ENCODE results near the gene SNRPF.

Gene SNRPF

DNA sequence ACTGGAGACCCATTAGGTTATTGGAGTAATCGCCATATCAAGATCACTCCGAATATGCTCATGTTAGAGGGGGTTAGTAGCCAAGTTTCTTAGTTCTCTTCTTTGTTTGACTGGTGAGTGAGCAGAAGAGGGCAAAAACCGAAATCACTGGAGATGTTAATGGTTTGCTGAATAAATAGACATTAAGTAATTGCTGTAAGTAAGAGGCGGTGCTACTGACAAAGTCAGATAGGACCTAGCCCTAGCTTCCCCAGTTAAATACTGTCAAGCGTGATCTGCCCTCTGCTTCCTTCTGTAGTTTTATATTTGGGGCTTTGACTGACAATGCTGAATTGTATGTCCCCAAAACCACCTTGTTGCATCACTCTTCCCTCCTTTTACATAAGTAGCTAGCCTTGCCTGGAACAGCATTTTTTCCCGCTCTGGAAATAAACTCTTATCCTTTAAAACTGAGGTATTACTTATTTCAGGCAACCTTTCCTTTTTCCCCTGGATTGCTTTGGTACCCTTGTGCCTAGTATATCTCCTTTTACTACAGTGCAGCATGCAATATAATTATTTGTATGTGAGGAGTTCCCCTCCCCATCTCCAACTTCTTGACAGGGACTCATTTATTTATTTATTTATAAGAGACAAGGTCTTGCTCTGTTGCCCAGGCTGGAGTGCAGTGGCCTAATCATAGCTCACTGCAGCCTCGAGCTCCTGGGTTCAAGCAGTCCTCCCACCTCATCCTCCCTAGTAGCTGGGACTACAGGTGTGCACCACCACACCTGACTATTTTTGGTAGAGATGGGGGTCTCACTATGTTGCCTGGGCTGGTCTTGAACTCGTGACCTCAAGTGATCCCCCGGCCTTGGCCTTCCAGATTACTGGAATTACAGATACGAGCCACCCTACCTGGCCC, 1.4 kb downstream of the SNRPF start:
- Histone ChIP-seq H3K27ac (ENCODE audit: low read length) (no peak overlapping the region), H3K36me3 (ENCODE audit: control insufficient read depth, insufficient read depth, low read length) (peaks cover 4% of the 10 kb centered on the region; the same call in 1 of the 2 replicates)
- WGBS (ENCODE audit: insufficient coverage, insufficient read length): no CpG with 5 or more reads among the region's 10 CpGs

DNA sequence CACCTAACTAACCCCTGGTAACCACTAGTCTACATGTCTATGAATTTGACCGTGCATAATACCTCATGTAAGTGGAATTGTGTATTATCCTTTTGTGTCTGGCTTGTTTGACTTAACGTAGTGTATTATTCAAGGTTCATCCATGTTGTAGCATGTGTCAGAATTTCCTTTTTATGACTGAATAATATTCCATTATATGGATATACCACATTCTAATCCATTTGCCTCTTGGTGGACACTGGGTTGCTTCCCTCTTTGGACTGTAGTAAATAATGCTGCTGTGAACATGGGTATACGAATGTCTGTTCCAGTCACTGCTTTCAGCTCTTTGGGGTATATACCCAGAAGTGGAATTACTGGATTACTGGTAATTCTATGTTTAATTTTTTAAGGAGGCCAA, 3.3 kb downstream of the SNRPF start:
- Histone ChIP-seq H3K4me3 (ENCODE audit: low read length) (no peak overlapping the region), H3K27ac (ENCODE audit: low read length) (no peak overlapping the region), H3K36me3 (ENCODE audit: control insufficient read depth, insufficient read depth, low read length) (peaks cover 4% of the 10 kb centered on the region; the same call in 1 of the 2 replicates), H3K4me1 (ENCODE audit: control insufficient read depth, insufficient read depth, low read length) (no peaks in the 10 kb centered on the region), H3K27me3 (ENCODE audit: control insufficient read depth, insufficient read depth, low read length) (no peaks in the 10 kb centered on the region), H3K9me3 (ENCODE audit: control insufficient read depth, insufficient read depth, low read length) (no peaks in the 10 kb centered on the region)
- no CpG with 5 or more reads among the region's 3 CpGs for WGBS (ENCODE audit: insufficient coverage, insufficient read length)
- DNase-seq (ENCODE audit: low read depth, low spot score): no peak

More for the DNA sequence above, 1.4 kb downstream of the SNRPF start:
- DNase-seq (ENCODE audit: low read depth, low spot score): no peak
- Histone ChIP-seq H3K27me3 (ENCODE audit: control insufficient read depth, insufficient read depth, low read length) (no peaks in the 10 kb centered on the region), H3K4me1 (ENCODE audit: control insufficient read depth, insufficient read depth, low read length) (no peaks in the 10 kb centered on the region), H3K9me3 (ENCODE audit: control insufficient read depth, insufficient read depth, low read length) (no peaks in the 10 kb centered on the region), H3K4me3 (ENCODE audit: low read length) (peak overlapping the region; percentile 62; the same call in 1 of the 2 replicates)

- Histone ChIP-seq H3K4me1 (ENCODE audit: control insufficient read depth, insufficient read depth, low read length) (no peaks in the 10 kb centered on the region), H3K9me3 (ENCODE audit: control insufficient read depth, insufficient read depth, low read length) (no peaks in the 10 kb centered on the region), H3K27ac (ENCODE audit: low read length) (no peak overlapping the region), H3K27me3 (ENCODE audit: control insufficient read depth, insufficient read depth, low read length) (no peaks in the 10 kb centered on the region), H3K36me3 (ENCODE audit: control insufficient read depth, insufficient read depth, low read length) (peaks cover 4% of the 10 kb centered on the region; the same call in 1 of the 2 replicates), H3K4me3 (ENCODE audit: low read length) (no peak overlapping the region)
- no peak for DNase-seq (ENCODE audit: low read depth, low spot score)
Observed at GRCh38 chr12:95863337-95863736, 4.6 kb downstream of the SNRPF start.

GRCh38 chr12:95870897-95871296, 12.1 kb downstream of the SNRPF start:
- H3K36me3 ChIP-seq (ENCODE audit: control insufficient read depth, insufficient read depth, low read length): no peaks in the 10 kb centered on the region
- no peak overlapping the region for H3K4me3 ChIP-seq (ENCODE audit: low read length)
- H3K27me3 ChIP-seq (ENCODE audit: control insufficient read depth, insufficient read depth, low read length): no peaks in the 10 kb centered on the region
- WGBS (ENCODE audit: insufficient coverage, insufficient read length): no CpG with 5 or more reads among the region's 4 CpGs
- DNase-seq (ENCODE audit: low read depth, low spot score): no peak
- no peak overlapping the region for H3K27ac ChIP-seq (ENCODE audit: low read length)
- no peaks in the 10 kb centered on the region for H3K9me3 ChIP-seq (ENCODE audit: control insufficient read depth, insufficient read depth, low read length)
- 0 out of 2 replicates have a peak, but pooled peaks cover 2% of the 10 kb centered on the region for H3K4me1 ChIP-seq (ENCODE audit: control insufficient read depth, insufficient read depth, low read length)

DNA sequence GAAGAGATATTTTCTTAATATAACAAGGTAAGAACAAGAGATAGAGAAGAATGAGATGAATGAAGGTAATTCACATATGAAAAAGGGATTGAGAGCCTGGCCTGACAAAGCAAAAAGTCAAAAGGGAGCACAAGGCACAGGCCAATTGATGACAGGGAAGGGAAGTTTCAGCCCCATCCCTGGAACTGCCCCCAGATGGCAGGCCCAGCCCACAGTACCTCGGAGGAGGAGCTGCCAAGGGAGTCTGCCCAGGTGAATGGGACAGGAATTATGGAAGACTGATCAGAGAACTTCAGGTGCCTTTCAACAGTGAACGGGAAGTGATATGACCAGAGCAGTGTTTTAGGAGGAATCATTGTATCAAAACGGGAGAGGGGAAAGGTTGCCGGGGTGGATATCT, 15.7 kb downstream of the SNRPF start:
- 0 out of 2 replicates have a peak, but pooled peaks cover 2% of the 10 kb centered on the region for H3K4me1 ChIP-seq (ENCODE audit: control insufficient read depth, insufficient read depth, low read length)
- no CpG with 5 or more reads among the region's 4 CpGs for WGBS (ENCODE audit: insufficient coverage, insufficient read length)
- no peaks in the 10 kb centered on the region for H3K9me3 ChIP-seq (ENCODE audit: control insufficient read depth, insufficient read depth, low read length)
- H3K4me3 ChIP-seq (ENCODE audit: low read length): no peak overlapping the region
- H3K27me3 ChIP-seq (ENCODE audit: control insufficient read depth, insufficient read depth, low read length): no peaks in the 10 kb centered on the region
- H3K36me3 ChIP-seq (ENCODE audit: control insufficient read depth, insufficient read depth, low read length): no peaks in the 10 kb centered on the region
- H3K27ac ChIP-seq (ENCODE audit: low read length): no peak overlapping the region
- no peak for DNase-seq (ENCODE audit: low read depth, low spot score)

- no CpG with 5 or more reads among the region's 2 CpGs for WGBS (ENCODE audit: insufficient coverage, insufficient read length)
- DNase-seq (ENCODE audit: low read depth, low spot score): no peak
- H3K9me3 ChIP-seq (ENCODE audit: control insufficient read depth, insufficient read depth, low read length): no peaks in the 10 kb centered on the region
- H3K27me3 ChIP-seq (ENCODE audit: control insufficient read depth, insufficient read depth, low read length): no peaks in the 10 kb centered on the region
- H3K36me3 ChIP-seq (ENCODE audit: control insufficient read depth, insufficient read depth, low read length): no peaks in the 10 kb centered on the region
- H3K27ac ChIP-seq (ENCODE audit: low read length): no peak overlapping the region
- H3K4me3 ChIP-seq (ENCODE audit: low read length): no peak overlapping the region
- H3K4me1 ChIP-seq (ENCODE audit: control insufficient read depth, insufficient read depth, low read length): 0 out of 2 replicates have a peak, but pooled peaks cover 2% of the 10 kb centered on the region
Observed at GRCh38 chr12:95877622-95878021, 18.9 kb downstream of the SNRPF start.

- H3K36me3 ChIP-seq (ENCODE audit: control insufficient read depth, insufficient read depth, low read length): no peaks in the 10 kb centered on the region
- H3K27me3 ChIP-seq (ENCODE audit: control insufficient read depth, insufficient read depth, low read length): no peaks in the 10 kb centered on the region
- WGBS (ENCODE audit: insufficient coverage, insufficient read length): no CpG with 5 or more reads among the region's 1 CpG
- H3K4me1 ChIP-seq (ENCODE audit: control insufficient read depth, insufficient read depth, low read length): no peaks in the 10 kb centered on the region
- H3K27ac ChIP-seq (ENCODE audit: low read length): no peak overlapping the region
- no peaks in the 10 kb centered on the region for H3K9me3 ChIP-seq (ENCODE audit: control insufficient read depth, insufficient read depth, low read length)
- H3K4me3 ChIP-seq (ENCODE audit: low read length): no peak overlapping the region
- DNase-seq (ENCODE audit: low read depth, low spot score): no peak
Observed at GRCh38 chr12:95880895-95881294, 22.1 kb downstream of the SNRPF start.

GRCh38 chr12:95881331-95881955, 22.7 kb downstream of the SNRPF start:
- no peaks in the 10 kb centered on the region for H3K9me3 ChIP-seq (ENCODE audit: control insufficient read depth, insufficient read depth, low read length)
- H3K27ac ChIP-seq (ENCODE audit: low read length): no peak overlapping the region
- 100% methylated on average over 1 of the region's 3 CpGs for WGBS (ENCODE audit: insufficient coverage, insufficient read length)
- no peak for DNase-seq (ENCODE audit: low read depth, low spot score)
- H3K36me3 ChIP-seq (ENCODE audit: control insufficient read depth, insufficient read depth, low read length): no peaks in the 10 kb centered on the region
- H3K4me3 ChIP-seq (ENCODE audit: low read length): no peak overlapping the region
- H3K27me3 ChIP-seq (ENCODE audit: control insufficient read depth, insufficient read depth, low read length): no peaks in the 10 kb centered on the region
- H3K4me1 ChIP-seq (ENCODE audit: control insufficient read depth, insufficient read depth, low read length): no peaks in the 10 kb centered on the region

GRCh38 chr12:95882080-95882479, 23.3 kb downstream of the SNRPF start:
- Histone ChIP-seq H3K27me3 (ENCODE audit: control insufficient read depth, insufficient read depth, low read length) (no peaks in the 10 kb centered on the region), H3K36me3 (ENCODE audit: control insufficient read depth, insufficient read depth, low read length) (no peaks in the 10 kb centered on the region), H3K4me1 (ENCODE audit: control insufficient read depth, insufficient read depth, low read length) (no peaks in the 10 kb centered on the region), H3K9me3 (ENCODE audit: control insufficient read depth, insufficient read depth, low read length) (no peaks in the 10 kb centered on the region), H3K4me3 (ENCODE audit: low read length) (no peak overlapping the region), H3K27ac (ENCODE audit: low read length) (no peak overlapping the region)
- DNase-seq (ENCODE audit: low read depth, low spot score): no peak
- 100% methylated on average over 1 of the region's 1 CpG for WGBS (ENCODE audit: insufficient coverage, insufficient read length)

DNA sequence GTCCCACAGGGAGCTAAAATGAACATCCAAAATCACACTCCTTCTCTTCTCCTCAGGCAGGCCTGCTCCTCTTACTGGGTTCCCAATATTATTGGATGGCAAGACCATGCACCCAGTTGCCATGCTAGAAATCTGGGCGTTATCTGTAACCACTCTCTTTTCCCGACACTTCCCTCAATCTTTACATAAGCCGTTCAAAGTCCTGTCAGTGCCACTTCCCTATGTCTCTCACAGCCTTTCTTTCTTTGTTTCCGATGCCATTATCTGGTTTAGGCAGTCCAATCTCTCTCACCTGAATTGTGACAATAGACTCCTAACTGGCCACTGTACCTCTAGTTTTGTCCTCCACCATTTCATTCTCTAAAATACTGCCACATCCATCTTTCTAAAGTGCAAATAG, 24.1 kb downstream of the SNRPF start:
- no peak overlapping the region for H3K27ac ChIP-seq (ENCODE audit: low read length)
- H3K9me3 ChIP-seq (ENCODE audit: control insufficient read depth, insufficient read depth, low read length): no peaks in the 10 kb centered on the region
- no peak overlapping the region for H3K4me3 ChIP-seq (ENCODE audit: low read length)
- DNase-seq (ENCODE audit: low read depth, low spot score): no peak
- no peaks in the 10 kb centered on the region for H3K4me1 ChIP-seq (ENCODE audit: control insufficient read depth, insufficient read depth, low read length)
- no peaks in the 10 kb centered on the region for H3K27me3 ChIP-seq (ENCODE audit: control insufficient read depth, insufficient read depth, low read length)
- H3K36me3 ChIP-seq (ENCODE audit: control insufficient read depth, insufficient read depth, low read length): no peaks in the 10 kb centered on the region
- WGBS (ENCODE audit: insufficient coverage, insufficient read length): no CpG with 5 or more reads among the region's 4 CpGs
